Activated CD4-positive, CD25-positive, alpha-beta regulatory T cell treated with anti-CD3 and anti-CD28 coated beads, Interleukin-2, amount 50 U/mL, for 16 hours (primary cell): Measurements from ENCODE around the gene LCE4A.
"Not testable (repeated sequence)": the region's sequence is repeated elsewhere in the genome, so short reads cannot be mapped to it uniquely, and the experiment has no call there.

Experiments
- DNase-seq: peaks from one replicate; pipeline ENCODE4 v3.0.0-alpha.2; 2020; ENCODE audit warnings: low read depth, low spot score

LCE4A gene

DNA sequence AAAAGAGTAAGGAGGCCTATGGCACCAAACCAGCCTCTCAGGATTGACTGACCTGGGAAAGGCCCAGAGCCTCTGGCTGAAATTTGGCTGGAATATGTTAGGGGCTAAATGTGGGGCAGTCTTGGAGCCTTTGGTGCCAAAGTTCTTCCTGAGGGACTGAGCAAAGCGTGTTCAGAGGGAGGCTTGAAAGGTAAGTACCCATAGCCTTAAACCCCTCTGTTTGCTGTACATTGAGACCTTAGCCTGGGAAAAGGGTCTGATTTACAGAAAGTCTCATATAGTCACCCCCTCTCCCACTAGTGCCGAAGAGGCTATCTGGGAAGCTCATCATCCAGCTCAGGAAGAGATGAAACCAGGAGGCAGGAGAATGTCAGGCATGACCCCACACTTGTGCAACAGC is at the start of gene LCE4A:
TSS of gene LCE4A (plus strand) at position 301 of the 400 bp plus-strand sequence. CDS start 916 bp downstream, outside the sequence.
- no peak for DNase-seq

DNA sequence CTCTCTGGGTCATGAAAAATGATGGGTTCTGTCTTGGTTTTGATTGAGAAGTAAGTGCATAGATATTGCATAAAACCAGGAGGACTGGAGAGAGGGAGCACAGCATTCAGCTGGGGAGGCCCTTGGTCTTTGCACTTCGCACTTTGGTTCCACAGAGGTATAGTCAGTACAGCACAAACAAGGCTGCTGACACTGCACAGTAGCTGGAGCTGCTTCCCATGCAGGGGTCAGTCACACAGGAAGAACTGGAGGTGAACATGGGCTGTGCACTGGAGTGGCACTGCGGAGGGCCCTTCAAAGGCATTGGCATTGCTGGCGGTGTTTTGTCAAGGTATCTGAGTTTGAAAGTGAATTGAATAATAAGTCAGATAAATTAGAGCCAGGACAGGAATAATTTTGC is 49.3 kb upstream of the LCE4A start:
- DNase-seq: no peak

DNA sequence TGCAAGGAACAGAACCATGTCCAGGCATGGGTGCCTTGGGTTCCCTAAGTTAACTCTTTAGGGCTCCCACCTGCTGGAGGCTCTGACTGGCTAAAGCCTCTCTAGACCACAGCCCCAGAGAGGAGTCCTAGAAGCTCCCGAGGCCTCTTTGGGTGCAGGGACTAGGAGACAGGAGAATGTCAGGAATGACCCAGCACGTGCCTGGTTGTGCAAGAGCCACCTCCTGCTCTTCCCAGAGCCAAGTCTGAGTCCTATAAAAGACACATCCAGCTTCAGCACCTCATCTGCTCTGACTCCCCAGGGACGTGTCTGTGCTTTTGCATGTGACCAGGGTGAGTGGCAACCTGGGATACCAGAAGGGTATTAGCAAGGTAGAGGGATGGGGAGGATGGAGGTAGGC is 44.9 kb upstream of the LCE4A start, which contains the start of gene LCE2D:
TSS of gene LCE2D (plus strand) at position 283 of the 400 bp plus-strand sequence. CDS start 726 bp downstream, outside the sequence.
- no peak for DNase-seq

DNA sequence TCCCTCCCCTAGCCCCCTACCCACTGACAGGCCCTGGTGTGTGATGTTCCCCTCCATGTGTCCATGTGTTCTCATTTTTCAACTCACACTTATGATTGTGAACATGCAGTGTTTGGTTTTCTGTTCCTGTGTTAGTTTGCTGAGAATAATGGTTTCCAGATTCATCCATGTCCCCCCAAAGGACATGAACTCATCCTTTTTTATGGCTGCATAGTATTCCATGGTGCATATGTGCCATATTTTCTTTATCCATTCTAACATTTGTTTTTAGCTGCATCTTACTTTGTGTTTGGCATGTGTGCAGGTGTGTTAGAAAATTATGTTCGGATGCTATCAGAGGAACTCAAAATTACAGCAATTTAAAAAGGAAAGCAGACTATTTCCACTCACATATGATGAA is 41.8 kb upstream of the LCE4A start:
- not testable (repeated sequence) for DNase-seq

- DNase-seq: no peak
Observed at GRCh38 chr1:152667648-152668047, 40.3 kb upstream of the LCE4A start.

DNA sequence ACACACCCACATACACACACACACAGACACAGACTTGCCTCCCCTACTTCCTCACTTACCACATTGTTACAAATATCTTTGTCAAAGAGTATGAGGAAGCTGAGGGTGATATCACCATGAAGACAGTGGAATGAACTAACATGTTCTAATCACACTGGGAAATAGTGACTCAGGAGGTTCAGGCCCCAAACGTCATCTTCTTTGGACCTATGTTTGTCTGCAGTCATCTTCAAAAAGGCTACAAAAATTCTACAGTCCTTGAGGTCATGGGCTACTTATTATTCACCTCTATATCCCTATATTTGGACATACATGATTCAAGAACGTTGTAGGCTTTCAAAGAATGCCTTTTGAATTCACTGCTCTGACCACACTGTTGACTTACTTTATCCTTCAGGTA is 34.9 kb upstream of the LCE4A start:
- no peak for DNase-seq

DNA sequence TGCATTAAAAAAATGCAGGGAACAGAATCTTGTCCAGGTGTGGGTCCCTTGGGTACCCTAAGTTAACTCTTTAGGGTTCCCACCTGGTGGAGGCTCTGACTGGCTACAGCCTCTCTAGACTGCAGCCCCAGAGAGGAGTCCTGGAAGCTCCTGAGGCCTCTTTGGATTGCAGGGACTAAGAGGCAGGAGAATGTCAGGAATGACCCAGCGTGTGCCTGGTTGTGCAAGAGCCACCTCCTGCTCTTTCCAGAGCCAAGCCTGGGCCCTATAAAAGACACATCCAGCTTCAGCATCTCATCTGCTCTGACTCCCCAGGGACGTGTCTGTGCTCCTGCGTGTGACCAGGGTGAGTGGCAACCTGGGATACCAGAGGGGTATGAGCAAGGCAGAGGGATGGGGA is 33.0 kb upstream of the LCE4A start, which contains the start of gene LCE2C:
TSS of gene LCE2C (plus strand) at position 297 of the 400 bp plus-strand sequence. CDS start 737 bp downstream, outside the sequence.
- DNase-seq: not testable (repeated sequence)

- no peak for DNase-seq
Observed at GRCh38 chr1:152679459-152679858, 28.5 kb upstream of the LCE4A start.

DNA sequence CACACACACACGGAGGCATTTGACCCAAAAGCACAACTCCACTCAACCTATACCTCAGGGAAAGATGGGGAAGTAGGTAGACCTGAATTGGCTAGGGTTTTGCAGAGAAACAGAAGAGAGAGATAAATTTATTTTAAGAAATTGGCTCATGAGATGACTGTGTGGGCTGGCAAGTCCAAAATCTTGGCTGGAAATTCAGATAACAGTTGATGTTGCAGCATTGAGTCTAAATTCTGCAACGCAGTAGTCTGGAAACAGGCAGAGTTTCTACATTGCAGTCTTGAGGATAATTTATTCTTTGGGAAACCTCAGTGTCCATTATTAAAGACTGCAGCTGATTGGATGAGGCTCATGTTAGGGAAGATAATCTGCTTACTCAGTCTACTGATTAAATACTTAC is 26.3 kb upstream of the LCE4A start:
- no peak for DNase-seq

GRCh38 chr1:152683846-152684245 is 24.1 kb upstream of the LCE4A start:
- no peak for DNase-seq

DNA sequence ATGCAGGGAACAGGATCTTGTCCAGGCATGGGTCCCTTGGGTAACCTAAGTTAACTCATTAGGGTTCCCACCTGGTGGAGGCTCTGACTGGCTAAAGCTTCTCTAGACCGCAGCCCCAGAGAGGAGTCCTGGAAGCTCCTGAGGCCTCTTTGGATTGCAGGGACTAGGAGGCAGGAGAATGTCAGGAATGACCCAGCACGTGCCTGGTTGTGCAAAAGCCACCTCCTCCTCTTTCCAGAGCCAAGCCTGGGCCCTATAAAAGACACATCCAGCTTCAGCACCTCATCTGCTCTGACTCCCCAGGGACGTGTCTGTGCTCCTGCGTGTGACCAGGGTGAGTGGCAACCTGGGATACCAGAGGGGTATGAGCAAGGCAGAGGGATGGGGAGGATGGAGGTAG is 22.1 kb upstream of the LCE4A start, which contains the start of gene LCE2B:
TSS of gene LCE2B (plus strand) at position 301 of the 400 bp plus-strand sequence. CDS start 721 bp downstream, outside the sequence.
- DNase-seq: not testable (repeated sequence)

DNA sequence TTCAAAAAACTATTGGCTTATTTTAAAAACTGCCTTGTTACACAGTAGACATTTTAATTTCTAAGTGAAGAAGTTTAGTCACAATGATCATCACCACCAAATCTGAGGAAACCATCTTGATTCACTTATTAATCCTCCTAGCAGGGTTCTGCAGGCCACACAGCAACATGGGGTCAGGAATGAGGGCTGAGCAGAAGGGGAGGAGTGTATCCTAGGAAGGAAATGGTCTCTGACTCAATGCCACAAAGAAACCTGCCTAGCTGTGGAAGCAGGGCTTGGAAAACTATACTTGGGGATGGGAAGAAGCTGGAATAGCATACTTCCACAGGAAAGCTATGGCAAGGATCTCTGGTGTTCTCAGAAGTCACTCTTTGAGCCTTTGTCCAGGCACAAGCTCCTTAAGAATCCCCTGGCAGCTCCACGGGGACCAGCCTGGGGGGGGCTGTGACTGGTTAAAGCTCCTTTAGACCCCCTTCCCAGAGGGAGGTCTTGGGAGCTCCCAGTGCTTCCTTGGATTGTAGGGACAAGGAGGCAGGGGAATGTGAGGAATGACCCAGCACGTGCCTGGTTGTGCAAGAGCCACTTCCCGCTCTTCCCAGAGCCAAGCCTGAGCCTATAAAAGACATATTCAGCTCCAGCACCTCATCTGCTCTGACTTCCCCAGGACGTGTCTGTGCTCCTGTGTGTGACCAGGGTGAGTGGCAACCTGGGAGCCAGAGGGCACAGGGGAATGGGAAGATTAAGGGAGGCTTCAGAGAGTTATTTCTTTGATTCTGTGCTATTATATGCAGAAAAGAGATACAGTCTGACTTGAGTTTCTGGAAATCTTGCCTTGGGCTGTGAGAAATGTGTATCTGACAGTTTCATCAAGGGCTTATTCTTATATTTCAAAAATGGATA is 10.0 kb upstream of the LCE4A start, which contains the start of gene LCE2A:
TSS of gene LCE2A (plus strand) at position 645 of the 900 bp plus-strand sequence. CDS start 557 bp downstream, outside the sequence.
- no peak for DNase-seq

DNA sequence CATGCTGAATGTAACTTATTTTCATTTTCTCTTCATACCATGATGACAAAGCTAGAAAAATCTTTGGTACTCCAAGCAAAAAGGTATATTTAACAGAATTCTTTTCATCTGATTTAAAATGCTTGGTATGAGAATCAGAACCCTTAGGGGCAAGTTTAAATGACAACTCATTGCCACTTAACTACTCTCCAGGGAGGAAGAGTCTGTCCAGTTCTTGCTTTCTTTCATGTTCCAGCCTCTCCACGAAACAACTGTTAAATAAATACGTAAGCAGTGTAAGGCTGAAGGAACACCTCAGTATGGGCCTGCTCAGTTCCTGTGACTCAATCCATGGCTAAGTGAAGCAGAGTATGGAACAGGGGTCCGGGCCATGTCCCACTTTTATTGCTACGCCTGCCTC is 8.2 kb upstream of the LCE4A start:
- no peak for DNase-seq

GRCh38 chr1:152718238-152718637 is 10.3 kb downstream of the LCE4A start:
- DNase-seq: no peak

DNA sequence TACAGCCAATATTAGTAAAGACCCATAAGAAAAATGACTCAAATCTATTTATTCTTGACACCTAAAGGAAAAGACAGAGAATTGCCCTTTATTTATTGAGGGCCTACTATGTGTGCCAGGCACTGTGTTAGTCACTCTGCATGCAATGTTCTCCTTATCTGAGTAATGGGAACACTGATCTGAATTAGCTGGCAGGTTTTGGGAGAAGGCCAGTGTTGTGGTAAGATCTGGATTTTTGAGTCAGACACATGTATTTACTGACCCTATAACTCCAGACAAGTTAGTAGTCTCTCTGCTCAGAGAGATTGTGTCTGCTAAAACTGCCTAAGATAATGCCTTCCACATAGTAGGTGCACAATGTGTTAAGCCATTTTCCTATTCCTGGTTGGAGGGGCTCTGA is 17.3 kb downstream of the LCE4A start:
- no peak for DNase-seq

DNA sequence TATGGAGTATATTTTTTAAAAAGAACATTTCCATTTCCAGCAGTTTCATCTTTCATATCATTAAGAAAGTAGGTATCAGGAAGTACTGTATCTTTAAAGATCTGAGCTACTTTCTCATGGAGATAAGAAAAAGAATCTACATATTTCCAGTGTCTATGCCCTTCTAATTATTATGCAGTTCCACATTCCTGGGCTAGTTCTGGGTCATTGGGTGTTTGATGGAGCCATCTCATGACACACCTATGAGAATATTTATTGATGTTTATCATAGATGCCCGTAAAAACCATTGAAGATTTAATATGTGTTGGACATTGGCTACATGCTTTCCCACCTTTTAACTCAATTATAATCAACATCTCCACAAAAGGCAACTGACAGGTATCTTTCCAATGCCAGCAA is 21.0 kb downstream of the LCE4A start:
- no peak for DNase-seq

- no peak for DNase-seq
Observed at GRCh38 chr1:152735648-152736047, 27.7 kb downstream of the LCE4A start.

DNA sequence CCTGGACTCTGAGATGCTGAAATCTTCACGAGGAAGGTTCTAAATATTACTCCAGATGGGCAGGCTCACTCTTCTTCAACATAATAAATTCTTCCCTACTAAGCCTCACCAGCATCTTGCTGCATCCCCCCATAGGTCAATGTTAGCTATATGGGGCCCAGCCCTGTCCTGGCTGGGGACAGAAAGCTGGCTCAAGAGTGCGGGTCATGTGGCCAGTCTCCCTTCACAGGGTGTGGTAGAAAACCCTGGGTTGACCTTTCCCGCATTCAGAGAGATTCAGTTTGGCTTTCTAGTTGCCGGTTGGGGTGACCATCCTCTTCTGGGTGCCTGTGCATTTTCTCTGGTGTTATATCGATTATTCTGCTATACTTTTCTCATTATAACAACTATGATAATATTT is 30.0 kb downstream of the LCE4A start:
- DNase-seq: no peak

DNA sequence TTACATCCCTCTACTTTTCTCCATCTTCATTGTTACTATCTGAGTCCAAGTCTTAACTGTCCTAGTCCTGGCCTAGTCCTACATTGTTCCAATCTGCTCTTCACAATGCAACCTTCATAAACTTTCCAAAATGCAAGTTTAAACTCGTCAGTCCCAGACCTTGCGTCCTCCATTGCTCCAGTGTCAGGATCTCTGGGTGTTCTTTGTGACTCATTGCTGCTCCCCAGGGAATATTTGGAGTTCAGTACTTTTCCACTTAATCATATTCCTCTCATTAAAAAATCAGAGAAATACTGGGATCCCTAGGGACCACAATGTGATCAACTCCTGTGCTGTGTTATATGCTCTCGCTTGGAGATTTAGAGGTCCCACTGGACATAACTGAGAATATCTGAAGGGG is 31.9 kb downstream of the LCE4A start:
- DNase-seq: no peak

DNA sequence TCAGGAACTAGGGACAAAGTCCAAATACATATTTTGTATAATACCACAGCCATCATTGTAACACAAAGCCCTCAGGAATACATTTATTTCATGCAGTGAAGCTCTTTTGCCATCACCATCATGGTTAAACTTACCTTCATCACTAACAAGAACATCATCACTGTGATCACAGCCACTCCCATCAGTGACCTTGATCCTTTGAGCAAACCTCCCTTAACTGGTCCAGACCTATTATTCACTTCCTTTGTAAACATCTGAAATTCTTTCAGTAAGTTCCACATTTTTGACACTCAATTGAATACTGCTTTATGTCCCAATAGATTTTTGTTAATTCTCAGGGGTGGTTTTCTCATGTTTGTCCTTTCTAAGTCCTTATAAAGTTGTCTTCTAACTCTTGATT is 33.7 kb downstream of the LCE4A start:
- DNase-seq: no peak

DNA sequence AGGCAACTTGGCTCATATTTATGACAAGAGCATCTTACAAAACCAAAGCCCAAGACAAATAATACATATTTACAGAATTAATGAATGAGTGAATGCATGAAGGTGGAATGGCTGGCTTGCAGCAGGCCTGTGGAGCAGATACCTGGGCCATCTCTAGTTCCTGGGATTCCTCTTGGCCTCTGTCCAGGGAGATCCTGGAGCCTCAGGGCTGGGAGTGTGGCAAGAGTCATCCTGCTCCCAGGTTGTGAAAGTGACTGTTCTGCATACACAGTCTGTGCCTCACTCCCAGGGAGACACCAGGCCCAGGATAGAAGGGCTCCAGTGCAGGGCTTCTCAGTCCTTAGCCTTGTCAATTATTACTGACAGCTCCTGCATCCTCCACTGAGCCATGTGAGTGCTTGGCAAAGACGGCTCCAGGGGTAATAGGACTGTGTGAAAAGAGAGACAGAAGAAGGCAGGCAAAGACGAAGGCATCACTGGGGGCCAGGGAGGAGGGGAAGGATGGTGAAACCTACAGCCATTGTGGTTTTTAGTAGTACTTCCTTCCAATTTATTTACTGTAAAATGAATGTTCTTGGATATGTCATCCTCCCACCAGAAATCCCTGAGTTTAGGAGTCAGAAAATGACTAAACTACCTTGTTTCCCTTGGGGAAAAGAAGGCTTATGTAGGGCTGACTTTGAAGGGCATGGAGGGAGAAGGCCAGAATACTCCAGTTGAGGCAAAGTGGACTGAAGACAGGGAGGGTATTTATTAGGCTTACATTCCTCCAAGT is 35.6 kb downstream of the LCE4A start:
- no peak for DNase-seq

DNA sequence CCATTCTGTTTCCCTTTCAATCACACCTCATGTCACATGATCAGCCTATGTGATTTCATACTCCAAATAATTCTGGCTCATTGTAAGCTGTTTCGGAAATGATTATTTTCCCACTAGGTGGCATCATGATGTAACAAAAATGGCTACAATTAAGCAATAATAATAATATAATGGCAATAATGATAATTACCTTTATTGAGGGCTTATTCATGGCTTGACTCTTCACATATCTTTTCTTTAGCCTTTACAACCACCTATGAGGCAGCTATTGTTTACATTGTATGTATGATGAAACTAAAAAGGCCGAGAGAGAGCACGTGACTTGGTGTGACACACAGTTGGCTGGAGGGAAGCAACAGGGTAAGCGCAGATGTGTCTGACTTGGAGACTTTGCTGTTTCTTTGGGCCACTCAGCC is 37.3 kb downstream of the LCE4A start:
- DNase-seq: no peak
